HG02763 (cell line): Measurements from ENCODE around the gene ECPAS.
"Not testable (repeated sequence)": the region's sequence is repeated elsewhere in the genome, so short reads cannot be mapped to it uniquely, and the experiment has no call there.

Experiments
- ATAC-seq: cut with Tn5 transposase; IDR thresholded peaks from one replicate; pipeline ENCODE4 v1.9.1; 2021; ENCODE audit warnings: mild to moderate bottlenecking, moderate library complexity; ENCODE audit not compliant: unreplicated experiment

The ECPAS gene

GRCh38 chr9:111352545-111352944 lies 131.6 kb downstream of the ECPAS start:
- no peak for ATAC-seq

- no peak for ATAC-seq
Measured at GRCh38 chr9:111350556-111350955, 133.6 kb downstream of the ECPAS start.

- ATAC-seq = no peak
Measured at GRCh38 chr9:111349766-111350165, 134.4 kb downstream of the ECPAS start.

GRCh38 chr9:111348821-111349271 lies 135.3 kb downstream of the ECPAS start:
- ATAC-seq = no peak

- not testable (repeated sequence) for ATAC-seq
Measured at GRCh38 chr9:111334318-111334863, 149.8 kb downstream of the ECPAS start.

GRCh38 chr9:111330124-111330523 lies 154.1 kb downstream of the ECPAS start, which contains the start of gene OR2K2:
Gene OR2K2, minus strand, starts transcription at chr9:111330224. Its CDS starts 1,791 bp downstream, at chr9:111328433.
- no peak for ATAC-seq

- no peak for ATAC-seq
Measured at GRCh38 chr9:111320631-111321030, 163.6 kb downstream of the ECPAS start.

GRCh38 chr9:111316796-111317195 lies 167.4 kb downstream of the ECPAS start:
- no peak for ATAC-seq
